Caco-2 (cell line): ENCODE results near the gene MLC1. TPM values are rescaled to one million over a fixed set of nuclear protein-coding genes. Genes with fewer than 3 reads are reported as not detected.
"Not testable (repeated sequence)": the region's sequence is repeated elsewhere in the genome, so short reads cannot be mapped to it uniquely, and the experiment has no call there.

Experiments used
- BruUV-seq: library from RNA; stranded (reverse); fragments of 400-500 nt; replicated peaks from 2 replicates; lab custom pipeline; 2021; lab: Mats Ljungman, UMichigan
- CTCF ChIA-PET: fragments of 300-600 bp; sonication (Branson Sonifier 250); formaldehyde crosslinking; loops from one replicate; lab custom pipeline; 2022; ENCODE audit warnings: antibody characterized with exemption; lab: Charles Lee
- POLR2A ChIA-PET: fragments of 300-600 bp; sonication (Branson Sonifier 250); formaldehyde crosslinking; loops from one replicate; lab custom pipeline; 2022; ENCODE audit warnings: antibody characterized with exemption; lab: Charles Lee
- DNase-seq, 2 experiments: peaks; one replicate each; pipeline versions ENCODE4 v3.0.0 to v3.0.0-alpha.2; 2020 to 2022
- H3K27me3 ChIP-seq: replicated peaks from 2 replicates; pipeline ENCODE4 v1.6.0; 2011; ENCODE audit warnings: low read length; ENCODE audit not compliant: control insufficient read depth, insufficient read depth
- H3K36me3 ChIP-seq: 2 replicates; pipeline ENCODE4 v1.5.1; 2011; ENCODE audit warnings: low read length; ENCODE audit not compliant: control insufficient read depth, insufficient read depth
- H3K4me1 ChIP-seq: fragments of 250-450 bp; sonication (Bioruptor Pico); 2 replicates; pipeline ENCODE4 v1.5.1; 2020; ENCODE audit warnings: mild to moderate bottlenecking
- H3K4me3 ChIP-seq: 2 replicates; pipeline ENCODE4 v1.5.1; 2011; ENCODE audit warnings: low read depth, mild to moderate bottlenecking, control low read depth, low read length
- H3K9me3 ChIP-seq: fragments of 250-450 bp; sonication (Bioruptor Pico); 2 replicates; pipeline ENCODE4 v1.5.1; 2020; ENCODE audit warnings: mild to moderate bottlenecking, moderate library complexity
- H3K27ac Mint-ChIP-seq: one replicate; pipeline ENCODE4 v1.8.0; 2022; ENCODE audit warnings: mixed read lengths; ENCODE audit not compliant: unreplicated experiment
- H3K27me3 Mint-ChIP-seq: one replicate; pipeline ENCODE4 v1.8.0; 2022; ENCODE audit warnings: mixed read lengths; ENCODE audit not compliant: insufficient read depth, unreplicated experiment
- H3K36me3 Mint-ChIP-seq: one replicate; pipeline ENCODE4 v1.8.0; 2022; ENCODE audit warnings: mild to moderate bottlenecking, mixed read lengths; ENCODE audit not compliant: insufficient read depth, unreplicated experiment
- H3K4me1 Mint-ChIP-seq: one replicate; pipeline ENCODE4 v1.8.0; 2022; ENCODE audit warnings: low read depth, mixed read lengths; ENCODE audit not compliant: unreplicated experiment
- H3K4me3 Mint-ChIP-seq: one replicate; pipeline ENCODE4 v1.8.0; 2022; ENCODE audit warnings: mild to moderate bottlenecking, moderate library complexity, mixed read lengths; ENCODE audit not compliant: unreplicated experiment
- H3K9me3 Mint-ChIP-seq: one replicate; pipeline ENCODE4 v1.8.0; 2022; ENCODE audit warnings: mixed read lengths; ENCODE audit not compliant: unreplicated experiment
- intact Hi-C: fragments of 100-400 bp; cut with micrococcal nuclease; formaldehyde crosslinking; loops from one replicate; pipeline ENCODE4 v1.10.0; 2022; ENCODE audit not compliant: unreplicated experiment
- total RNA-seq: library from RNA; stranded (reverse); gene quantifications from 2 replicates; pipeline ENCODE4 v1.2.3, GENCODE V29; 2022
- TF ChIP-seq, protein P1 (sequence below), 2 experiments: fragments of 200-600 bp in 1 of 2; IDR thresholded peaks; 1 replicate in 1 of 2; 2 replicates in 1 of 2; pipeline versions ENCODE4 v1.5.1 to v1.8.0; 2011 to 2022; ENCODE audit warnings: antibody characterized with exemption in 1 of 2, control low read depth in 1 of 2, inconsistent platforms in 1 of 2, low read depth in 1 of 2, low read length in 1 of 2, mild to moderate bottlenecking in 1 of 2, moderate library complexity in 1 of 2; ENCODE audit not compliant: insufficient read depth in 1 of 2, severe bottlenecking in 1 of 2, unreplicated experiment in 1 of 2

MLC1 gene
- total RNA-seq, 1 experiment from 2014 or later, result 0.14 TPM

DNA sequence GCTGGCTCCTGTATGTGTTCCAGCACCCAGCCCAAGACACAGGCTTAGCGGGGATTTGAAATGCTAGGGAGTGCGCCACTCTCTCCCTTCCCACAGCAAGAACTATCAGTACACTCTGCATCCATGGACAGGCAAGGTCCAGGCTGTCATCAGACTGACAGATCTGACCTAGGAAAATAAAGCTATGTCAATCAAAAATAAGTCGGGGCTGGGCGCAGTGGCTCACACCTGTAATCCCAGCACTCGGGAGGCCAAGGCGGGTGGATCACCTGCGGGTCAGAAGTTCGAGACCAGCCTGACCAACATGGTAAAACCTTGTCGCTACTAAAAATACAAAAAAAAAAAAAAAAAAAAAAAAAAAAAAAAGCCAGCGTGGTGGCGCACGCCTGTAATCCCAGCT, 2.9 kb upstream of the MLC1 start:
- no peak overlapping the region for H3K4me3 ChIP-seq
- H3K27me3 ChIP-seq, result no peaks in the 10 kb centered on the region
- ChIA-PET POLR2A (no interaction called here), CTCF (no interaction called here)
- H3K9me3 Mint-ChIP-seq, result peaks cover 23% of the 10 kb centered on the region
- H3K4me1 Mint-ChIP-seq, result peaks cover 13% of the 10 kb centered on the region
- peaks cover 4% of the 10 kb centered on the region for H3K36me3 Mint-ChIP-seq
- no peak overlapping the region for H3K27ac Mint-ChIP-seq
- no peaks in the 10 kb centered on the region for H3K36me3 ChIP-seq
- no peaks in the 10 kb centered on the region for H3K27me3 Mint-ChIP-seq
- no peaks in the 10 kb centered on the region; the same call in 1 of the 2 replicates for H3K9me3 ChIP-seq
- no peak overlapping the region for H3K4me3 Mint-ChIP-seq
- BruUV-seq, result no TSS peak
- intact Hi-C loops, result no loop called here
- peaks cover 14% of the 10 kb centered on the region for H3K4me1 ChIP-seq
- TF ChIP-seq, protein P1, sequence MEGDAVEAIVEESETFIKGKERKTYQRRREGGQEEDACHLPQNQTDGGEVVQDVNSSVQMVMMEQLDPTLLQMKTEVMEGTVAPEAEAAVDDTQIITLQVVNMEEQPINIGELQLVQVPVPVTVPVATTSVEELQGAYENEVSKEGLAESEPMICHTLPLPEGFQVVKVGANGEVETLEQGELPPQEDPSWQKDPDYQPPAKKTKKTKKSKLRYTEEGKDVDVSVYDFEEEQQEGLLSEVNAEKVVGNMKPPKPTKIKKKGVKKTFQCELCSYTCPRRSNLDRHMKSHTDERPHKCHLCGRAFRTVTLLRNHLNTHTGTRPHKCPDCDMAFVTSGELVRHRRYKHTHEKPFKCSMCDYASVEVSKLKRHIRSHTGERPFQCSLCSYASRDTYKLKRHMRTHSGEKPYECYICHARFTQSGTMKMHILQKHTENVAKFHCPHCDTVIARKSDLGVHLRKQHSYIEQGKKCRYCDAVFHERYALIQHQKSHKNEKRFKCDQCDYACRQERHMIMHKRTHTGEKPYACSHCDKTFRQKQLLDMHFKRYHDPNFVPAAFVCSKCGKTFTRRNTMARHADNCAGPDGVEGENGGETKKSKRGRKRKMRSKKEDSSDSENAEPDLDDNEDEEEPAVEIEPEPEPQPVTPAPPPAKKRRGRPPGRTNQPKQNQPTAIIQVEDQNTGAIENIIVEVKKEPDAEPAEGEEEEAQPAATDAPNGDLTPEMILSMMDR (IDR thresholded peaks at IDR 0.05; ENCODE audit: insufficient read depth in 1 of 2, low read depth in 1 of 2, low read length in 1 of 2, severe bottlenecking in 1 of 2, unreplicated experiment in 1 of 2), result no peak
- no peak for DNase-seq

DNA sequence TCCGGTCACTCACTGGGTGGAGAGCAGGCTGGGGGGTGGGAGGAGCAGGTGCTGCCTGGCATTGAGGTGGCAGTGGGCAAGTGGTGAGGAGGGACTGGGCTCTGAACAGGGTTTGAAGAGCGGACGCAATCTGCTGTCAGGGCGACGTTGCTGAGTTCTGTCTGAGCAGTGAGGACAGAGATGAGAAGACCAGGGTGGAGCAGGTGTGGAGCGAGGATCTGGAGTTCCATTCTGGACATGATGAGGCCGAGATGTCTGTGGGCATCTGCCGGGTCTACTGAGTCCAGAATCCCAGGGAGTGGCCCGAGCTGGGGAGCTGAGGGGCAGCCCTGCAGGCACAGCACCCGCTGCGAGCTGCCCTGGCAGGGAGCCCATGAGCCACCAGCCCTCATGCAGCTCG, 2.4 kb upstream of the MLC1 start:
- no TSS peak for BruUV-seq
- Mint-ChIP-seq H3K4me3 (no peak overlapping the region), H3K27me3 (no peaks in the 10 kb centered on the region), H3K4me1 (peaks cover 17% of the 10 kb centered on the region), H3K27ac (no peak overlapping the region), H3K9me3 (peaks cover 23% of the 10 kb centered on the region), H3K36me3 (peaks cover 4% of the 10 kb centered on the region)
- H3K36me3 ChIP-seq, result no peaks in the 10 kb centered on the region
- no peaks in the 10 kb centered on the region for H3K27me3 ChIP-seq
- POLR2A ChIA-PET, result no interaction called here
- intact Hi-C loops, result no loop called here
- peaks cover 18% of the 10 kb centered on the region for H3K4me1 ChIP-seq
- CTCF ChIA-PET, result no interaction called here
- DNase-seq, result no peak
- H3K9me3 ChIP-seq, result no peaks in the 10 kb centered on the region; the same call in 1 of the 2 replicates
- TF ChIP-seq, protein P1 (IDR thresholded peaks at IDR 0.05; ENCODE audit: insufficient read depth in 1 of 2, low read depth in 1 of 2, low read length in 1 of 2, severe bottlenecking in 1 of 2, unreplicated experiment in 1 of 2), result no peak
- H3K4me3 ChIP-seq, result no peak overlapping the region

DNA sequence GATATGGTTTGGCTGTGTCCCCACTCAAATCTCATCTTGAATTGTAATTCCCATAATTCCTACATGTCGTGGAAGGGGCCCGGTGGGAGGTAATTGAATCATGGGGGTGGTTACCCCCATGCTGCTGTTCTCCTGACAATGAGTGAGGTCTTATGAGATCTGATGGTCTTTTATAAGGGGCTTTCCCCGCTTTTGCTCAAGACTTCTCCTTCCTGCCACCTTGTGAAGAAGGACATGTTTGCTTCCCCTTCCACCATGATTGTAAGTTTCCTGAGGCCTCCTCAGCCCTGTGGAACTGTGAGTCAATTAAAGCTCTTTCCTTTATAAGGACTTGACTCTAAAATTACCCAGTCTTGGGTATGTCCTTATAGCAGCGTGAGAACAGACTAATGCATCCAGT, 1.7 kb upstream of the MLC1 start:
- POLR2A ChIA-PET, CTCF ChIA-PET, H3K36me3 Mint-ChIP-seq, DNase-seq, H3K9me3 ChIP-seq, intact Hi-C loops, H3K27me3 ChIP-seq, H3K27ac Mint-ChIP-seq, H3K36me3 ChIP-seq, H3K4me3 ChIP-seq, H3K4me3 Mint-ChIP-seq, BruUV-seq, H3K27me3 Mint-ChIP-seq: not testable (repeated sequence)
- Mint-ChIP-seq H3K9me3 (peaks cover 23% of the 10 kb centered on the region), H3K4me1 (peaks cover 15% of the 10 kb centered on the region)
- H3K4me1 ChIP-seq, result peaks cover 25% of the 10 kb centered on the region

DNA sequence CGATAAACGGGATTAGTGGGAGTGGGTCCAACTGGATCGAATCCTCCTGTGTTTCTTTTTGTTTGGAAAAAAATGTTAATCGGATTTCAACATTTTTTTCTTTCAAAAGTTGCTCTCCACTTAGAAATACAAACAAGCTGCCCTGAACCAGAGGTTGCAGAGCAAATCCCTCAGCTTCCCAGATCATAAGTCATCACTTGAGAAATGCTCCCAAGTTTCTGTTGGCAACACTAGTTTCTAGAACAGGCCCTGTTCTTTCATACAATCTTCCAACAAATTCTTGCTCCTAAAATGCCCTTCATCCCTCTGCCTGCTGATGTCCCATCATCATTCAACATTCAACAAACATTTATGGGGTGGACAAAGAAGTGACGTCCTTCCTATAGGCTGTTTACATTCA, 1.3 kb upstream of the MLC1 start:
- H3K9me3 Mint-ChIP-seq, result peaks cover 23% of the 10 kb centered on the region
- Histone ChIP-seq H3K36me3 (no peaks in the 10 kb centered on the region), H3K4me1 (peaks cover 23% of the 10 kb centered on the region), H3K4me3 (no peak overlapping the region), H3K9me3 (no peaks in the 10 kb centered on the region; the same call in 1 of the 2 replicates), H3K27me3 (no peaks in the 10 kb centered on the region)
- no peak overlapping the region for H3K27ac Mint-ChIP-seq
- CTCF ChIA-PET, result no interaction called here
- POLR2A ChIA-PET, result interaction anchor here (0.6 kb wide), 1 partner anchor 71 kb away, joined by 3 read pairs; no protein-coding TSS in a partner anchor
- peaks cover 4% of the 10 kb centered on the region for H3K36me3 Mint-ChIP-seq
- DNase-seq, result no peak
- H3K27me3 Mint-ChIP-seq, result no peaks in the 10 kb centered on the region
- no peak overlapping the region for H3K4me3 Mint-ChIP-seq
- H3K4me1 Mint-ChIP-seq, result peaks cover 10% of the 10 kb centered on the region
- intact Hi-C loops, result no loop called here
- TF ChIP-seq, protein P1 (IDR thresholded peaks at IDR 0.05; ENCODE audit: insufficient read depth in 1 of 2, low read depth in 1 of 2, low read length in 1 of 2, severe bottlenecking in 1 of 2, unreplicated experiment in 1 of 2), result no peak
- BruUV-seq, result no TSS peak
